ENCODE results near the gene NFIA.

NFIA gene

DNA sequence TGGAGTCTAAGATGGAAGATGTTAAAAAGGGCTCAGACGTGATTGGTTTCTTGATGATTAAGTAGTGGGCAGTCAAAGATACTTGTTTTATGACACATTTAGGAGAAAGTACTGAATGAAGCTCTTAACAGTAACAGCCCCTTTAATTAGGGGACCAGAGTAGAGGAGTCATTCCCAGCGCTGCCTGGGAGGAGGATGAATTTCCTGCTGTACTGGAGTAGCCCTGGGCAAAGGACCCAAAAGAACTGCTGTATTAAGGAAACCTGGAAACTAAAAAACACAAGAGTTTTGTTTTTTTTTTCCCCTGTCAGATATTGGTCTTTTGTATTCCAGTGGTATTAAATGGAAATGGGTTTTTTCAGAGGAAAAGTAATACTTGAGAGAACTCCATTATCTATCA, 126.5 kb downstream of the NFIA start:
- Histone ChIP-seq H3K36me3 (ENCODE audit: insufficient read depth, low read length) (no peaks in the 10 kb centered on the region), H3K4me3 (no peak overlapping the region), H3K9me3 (ENCODE audit: low read depth, low read length) (no peaks in the 10 kb centered on the region), H3K27ac (no peak overlapping the region), H3K9ac (ENCODE audit: insufficient read length) (no peak overlapping the region)
- TF ChIP-seq POLR2AphosphoS5 (IDR thresholded peaks at IDR 0.05; ENCODE audit: borderline replicate concordance, low read depth, low read length) (no peak), EZH2 (IDR thresholded peaks at IDR 0.05) (no peak), FOXP2 (optimal IDR thresholded peaks at IDR 0.05; ENCODE audit: control extremely low read depth, extremely low read length, insufficient read depth) (no peak)
- DNase-seq (ENCODE audit: low read depth, low spot score): no peak

GRCh38 chr1:61210435-61211154, 128.2 kb downstream of the NFIA start:
- DNase-seq (ENCODE audit: low read depth, low spot score): no peak
- Histone ChIP-seq H3K4me3 (no peak overlapping the region), H3K9ac (ENCODE audit: insufficient read length) (no peak overlapping the region), H3K9me3 (ENCODE audit: low read depth, low read length) (no peaks in the 10 kb centered on the region), H3K27ac (no peak overlapping the region), H3K36me3 (ENCODE audit: insufficient read depth, low read length) (no peaks in the 10 kb centered on the region)
- TF ChIP-seq EZH2 (IDR thresholded peaks at IDR 0.05): no peak
- TF ChIP-seq FOXP2 (optimal IDR thresholded peaks at IDR 0.05; ENCODE audit: control extremely low read depth, extremely low read length, insufficient read depth): no peak
- TF ChIP-seq POLR2AphosphoS5 (IDR thresholded peaks at IDR 0.05; ENCODE audit: borderline replicate concordance, low read depth, low read length): no peak

DNA sequence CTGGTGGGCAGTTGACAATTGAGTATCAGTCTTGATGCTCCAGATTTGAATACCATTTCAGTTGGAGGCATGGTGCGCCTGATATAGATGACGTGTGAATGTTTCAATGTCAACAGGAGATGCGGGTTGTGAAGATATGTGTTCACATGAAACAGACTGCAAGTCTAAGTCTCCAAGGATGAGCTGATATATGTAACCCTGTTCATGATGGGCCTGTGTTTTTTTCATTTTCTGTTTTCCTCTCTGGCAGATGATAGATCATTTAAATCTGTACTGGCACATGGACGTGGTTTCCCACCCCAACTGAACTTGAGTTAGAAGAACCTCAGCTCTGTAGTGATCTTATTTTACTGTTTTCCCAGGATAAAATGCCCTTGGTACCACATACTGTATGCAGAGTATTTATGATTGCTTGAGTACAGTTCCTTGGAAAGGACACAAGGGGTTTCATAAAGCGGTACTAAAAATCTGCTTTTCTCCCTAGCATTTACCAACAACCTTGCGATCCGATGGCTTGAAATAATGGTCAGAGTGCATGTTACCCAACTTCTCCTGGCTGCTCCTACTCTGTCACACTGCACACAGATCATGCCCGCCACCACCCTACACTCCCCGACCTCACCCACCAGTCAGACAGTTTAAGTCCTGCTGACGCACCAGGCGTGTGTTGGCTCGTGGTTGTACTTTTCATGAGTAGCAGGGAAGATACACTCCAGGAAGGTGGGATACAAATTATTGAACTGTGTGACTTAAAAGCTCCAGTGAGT, 131.1 kb downstream of the NFIA start:
- H3K9ac ChIP-seq (ENCODE audit: insufficient read length): no peak overlapping the region

GRCh38 chr1:61215119-61215518, 132.8 kb downstream of the NFIA start:
- Histone ChIP-seq H3K4me3 (no peak overlapping the region), H3K9ac (ENCODE audit: insufficient read length) (no peak overlapping the region), H3K9me3 (ENCODE audit: low read depth, low read length) (no peaks in the 10 kb centered on the region), H3K36me3 (ENCODE audit: insufficient read depth, low read length) (no peaks in the 10 kb centered on the region), H3K27ac (no peak overlapping the region)
- no peak for TF ChIP-seq POLR2AphosphoS5 (IDR thresholded peaks at IDR 0.05; ENCODE audit: borderline replicate concordance, low read depth, low read length)
- TF ChIP-seq FOXP2 (optimal IDR thresholded peaks at IDR 0.05; ENCODE audit: control extremely low read depth, extremely low read length, insufficient read depth): no peak
- TF ChIP-seq EZH2 (IDR thresholded peaks at IDR 0.05): no peak
- no peak for DNase-seq (ENCODE audit: low read depth, low spot score)

More for the DNA sequence above, 131.1 kb downstream of the NFIA start:
- H3K27ac ChIP-seq: no peak overlapping the region
- H3K36me3 ChIP-seq (ENCODE audit: insufficient read depth, low read length): no peaks in the 10 kb centered on the region
- no peaks in the 10 kb centered on the region for H3K9me3 ChIP-seq (ENCODE audit: low read depth, low read length)
- H3K4me3 ChIP-seq: no peak overlapping the region
- DNase-seq (ENCODE audit: low read depth, low spot score): no peak
- TF ChIP-seq FOXP2 (optimal IDR thresholded peaks at IDR 0.05; ENCODE audit: control extremely low read depth, extremely low read length, insufficient read depth): no peak
- no peak for TF ChIP-seq EZH2 (IDR thresholded peaks at IDR 0.05)
- TF ChIP-seq POLR2AphosphoS5 (IDR thresholded peaks at IDR 0.05; ENCODE audit: borderline replicate concordance, low read depth, low read length): no peak

GRCh38 chr1:61215676-61216289, 133.4 kb downstream of the NFIA start:
- no peak overlapping the region for H3K27ac ChIP-seq

DNA sequence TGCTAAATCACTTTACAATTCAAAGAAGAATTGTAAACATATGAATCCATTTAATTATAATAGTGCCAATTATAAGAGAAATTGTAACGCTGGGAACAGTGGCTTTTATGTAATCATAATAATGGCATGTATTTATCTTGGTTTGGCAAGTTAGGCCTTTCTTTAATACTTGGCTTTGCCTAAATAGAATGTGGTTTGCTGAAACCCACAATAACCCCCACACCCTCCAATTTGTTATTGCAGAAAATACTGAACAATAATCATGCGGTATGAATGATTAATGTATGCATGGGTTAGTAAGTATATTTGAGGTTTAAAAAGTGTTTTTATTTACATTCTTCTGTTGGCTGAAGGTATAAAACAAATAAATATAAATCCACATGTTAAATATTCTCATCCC, 138.2 kb downstream of the NFIA start:
- Histone ChIP-seq H3K36me3 (ENCODE audit: insufficient read depth, low read length) (no peaks in the 10 kb centered on the region), H3K9ac (ENCODE audit: insufficient read length) (no peak overlapping the region), H3K4me3 (no peak overlapping the region), H3K9me3 (ENCODE audit: low read depth, low read length) (no peaks in the 10 kb centered on the region), H3K27ac (peak overlapping the region; percentile 28; the same call in 1 of the 2 replicates)
- no peak for DNase-seq (ENCODE audit: low read depth, low spot score)
- TF ChIP-seq FOXP2 (optimal IDR thresholded peaks at IDR 0.05; ENCODE audit: control extremely low read depth, extremely low read length, insufficient read depth) (no peak), POLR2AphosphoS5 (IDR thresholded peaks at IDR 0.05; ENCODE audit: borderline replicate concordance, low read depth, low read length) (no peak), EZH2 (IDR thresholded peaks at IDR 0.05) (no peak)

More at GRCh38 chr1:61215676-61216289, 133.4 kb downstream of the NFIA start:
- no peak for DNase-seq (ENCODE audit: low read depth, low spot score)
- Histone ChIP-seq H3K36me3 (ENCODE audit: insufficient read depth, low read length) (no peaks in the 10 kb centered on the region), H3K9me3 (ENCODE audit: low read depth, low read length) (no peaks in the 10 kb centered on the region), H3K9ac (ENCODE audit: insufficient read length) (no peak overlapping the region), H3K4me3 (no peak overlapping the region)
- TF ChIP-seq FOXP2 (optimal IDR thresholded peaks at IDR 0.05; ENCODE audit: control extremely low read depth, extremely low read length, insufficient read depth) (no peak), EZH2 (IDR thresholded peaks at IDR 0.05) (no peak), POLR2AphosphoS5 (IDR thresholded peaks at IDR 0.05; ENCODE audit: borderline replicate concordance, low read depth, low read length) (no peak)

- Histone ChIP-seq H3K27ac (peak overlapping the region; percentile 69), H3K9me3 (ENCODE audit: low read depth, low read length) (no peaks in the 10 kb centered on the region), H3K4me3 (no peak overlapping the region), H3K36me3 (ENCODE audit: insufficient read depth, low read length) (no peaks in the 10 kb centered on the region), H3K9ac (ENCODE audit: insufficient read length) (no peak overlapping the region)
- no peak for DNase-seq (ENCODE audit: low read depth, low spot score)
- no peak for TF ChIP-seq EZH2 (IDR thresholded peaks at IDR 0.05)
- no peak for TF ChIP-seq FOXP2 (optimal IDR thresholded peaks at IDR 0.05; ENCODE audit: control extremely low read depth, extremely low read length, insufficient read depth)
- no peak for TF ChIP-seq POLR2AphosphoS5 (IDR thresholded peaks at IDR 0.05; ENCODE audit: borderline replicate concordance, low read depth, low read length)
These were observed 139.3 kb downstream of the NFIA start for GRCh38 chr1:61221642-61222041.

GRCh38 chr1:61222240-61222639, 139.9 kb downstream of the NFIA start:
- no peak for DNase-seq (ENCODE audit: low read depth, low spot score)
- TF ChIP-seq POLR2AphosphoS5 (IDR thresholded peaks at IDR 0.05; ENCODE audit: borderline replicate concordance, low read depth, low read length) (no peak), EZH2 (IDR thresholded peaks at IDR 0.05) (no peak), FOXP2 (optimal IDR thresholded peaks at IDR 0.05; ENCODE audit: control extremely low read depth, extremely low read length, insufficient read depth) (no peak)
- Histone ChIP-seq H3K36me3 (ENCODE audit: insufficient read depth, low read length) (no peaks in the 10 kb centered on the region), H3K4me3 (no peak overlapping the region), H3K27ac (peak overlapping the region; percentile 69), H3K9me3 (ENCODE audit: low read depth, low read length) (no peaks in the 10 kb centered on the region), H3K9ac (ENCODE audit: insufficient read length) (no peak overlapping the region)
